GM12872 (cell line): ENCODE measurements around the gene PSMD6.

Experiments used
- CTCF ChIP-seq: IDR thresholded peaks from 3 replicates; pipeline ENCODE4 v1.5.1; 2011; ENCODE audit warnings: low read depth, mild to moderate bottlenecking, low read length, moderate library complexity; ENCODE audit not compliant: insufficient read depth

Gene PSMD6

GRCh38 chr3:64023187-64023860, at the start of gene PSMD6:
TSS of gene PSMD6 (minus strand) at chr3:64023494. CDS start at chr3:64023419, 75 bp downstream.
- peak; percentile 100 for TF ChIP-seq CTCF

GRCh38 chr3:64072126-64072525, 48.8 kb upstream of the PSMD6 start:
- TF ChIP-seq CTCF, result no peak

GRCh38 chr3:64070704-64071103, 47.4 kb upstream of the PSMD6 start:
- TF ChIP-seq CTCF, result no peak

GRCh38 chr3:64067506-64068346, 44.4 kb upstream of the PSMD6 start:
- TF ChIP-seq CTCF, result no peak

GRCh38 chr3:64064804-64065203, 41.5 kb upstream of the PSMD6 start:
- TF ChIP-seq CTCF, result no peak

- no peak for TF ChIP-seq CTCF
Measured at GRCh38 chr3:64063983-64064438, 40.7 kb upstream of the PSMD6 start.

GRCh38 chr3:64063207-64063982, 40.1 kb upstream of the PSMD6 start:
- TF ChIP-seq CTCF, result no peak
